Uterus (tissue), 4 donors: Measurements from ENCODE around the gene KRT79. TPM values are rescaled to one million over a fixed set of nuclear protein-coding genes. Genes with fewer than 3 reads are reported as not detected.

Experiments used
- DNase-seq, 2 donors: peaks; one replicate each; pipeline ENCODE4 v3.0.0-alpha.2; 2019 to 2020
- H3K27ac ChIP-seq, 2 donors: fragments of 200-600 bp; sonication (generic); 1 replicate in 1 of 2; 2 replicates in 1 of 2; pipeline ENCODE4 v1.5.1; 2016 to 2018
- H3K27me3 ChIP-seq, 2 donors: fragments of 200-600 bp; sonication (generic); one replicate each; pipeline ENCODE4 v1.5.1; 2018 to 2019; ENCODE audit warnings: control low read depth in 1 of 2
- H3K36me3 ChIP-seq, 2 donors: fragments of 200-600 bp; sonication (generic); one replicate each; pipeline ENCODE4 v1.5.1; 2019; ENCODE audit warnings: control low read depth in 1 of 2
- H3K4me1 ChIP-seq, 2 donors: fragments of 200-600 bp; sonication (generic); one replicate each; pipeline ENCODE4 v1.5.1; 2018 to 2019; ENCODE audit warnings: control low read depth in 1 of 2
- H3K4me3 ChIP-seq, 2 donors: fragments of 200-600 bp; sonication (generic); 1 replicate in 1 of 2; 2 replicates in 1 of 2; pipeline ENCODE4 v1.5.1; 2018 to 2019; ENCODE audit warnings: mild to moderate bottlenecking in 1 of 2
- H3K9me3 ChIP-seq, 2 donors: fragments of 200-600 bp; sonication (generic); one replicate each; pipeline ENCODE4 v1.5.1; 2019; ENCODE audit warnings: control low read depth in 1 of 2
- POLR2A ChIP-seq, 2 donors: fragments of 450-650 bp; IDR thresholded peaks; one replicate each; pipeline ENCODE4 v1.6.1; 2016; ENCODE audit warnings: antibody characterized with exemption in 2 of 2, mild to moderate bottlenecking in 1 of 2, moderate library complexity in 1 of 2
- intact Hi-C: fragments of 100-400 bp; cut with DNase I; formaldehyde crosslinking; loops from one replicate; pipeline ENCODE4 v1.15.1; 2023; ENCODE audit warnings: low total_unique reads
- total RNA-seq, 4 donors: library from RNA; depleted of rRNA in 3 of 4; stranded (reverse); fragments of >200 nt in 3 of 4; gene quantifications; one replicate each; pipeline versions ENCODE4 v1.1.0 to v1.2.4, GENCODE V29; 2014 to 2023
- TF ChIP-seq, protein P1 (sequence below), 4 experiments: fragments of 200-600 bp in 2 of 4; fragments of 450-650 bp in 2 of 4; sonication (generic) in 2 of 4; IDR thresholded peaks; one replicate each; pipeline ENCODE4 v1.5.1; 2016 to 2019; ENCODE audit warnings: antibody characterized with exemption in 4 of 4, mild to moderate bottlenecking in 2 of 4, moderate library complexity in 1 of 4
- donor health status: DM: yes; HTN: yes; CAD: no.

Gene KRT79
- total RNA-seq, 4 donors from 2014 or later, result not detected

DNA sequence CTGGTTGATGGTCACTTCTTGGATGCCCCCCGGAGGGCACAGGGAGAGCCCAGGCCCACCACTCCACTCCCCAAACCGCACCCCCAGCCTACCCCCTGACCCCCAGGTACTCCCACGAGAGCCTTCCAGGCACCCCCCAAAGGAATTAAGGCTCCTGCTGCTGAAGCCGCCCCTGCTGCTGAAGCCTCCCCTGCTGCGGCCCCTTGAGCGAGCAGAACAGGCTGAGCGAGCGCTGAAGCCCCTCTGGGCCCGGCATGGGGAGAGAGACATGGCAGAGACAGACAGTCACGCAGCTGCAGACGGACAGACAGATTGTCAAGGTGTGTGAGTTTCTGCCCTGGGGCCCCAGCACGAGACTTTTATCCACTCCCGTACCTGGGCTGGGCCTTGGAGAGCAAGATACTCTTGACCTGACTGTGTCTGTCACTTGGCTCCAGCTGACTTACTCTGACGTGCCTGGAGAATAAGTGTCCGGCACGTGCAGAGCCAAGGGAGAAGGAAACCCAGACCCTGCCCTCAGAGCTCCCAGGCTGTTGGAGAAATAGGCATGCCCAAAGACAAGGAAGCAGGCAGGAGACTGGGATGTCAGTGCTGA is 14.6 kb upstream of the KRT79 start, which contains the start of gene KRT78:
Gene KRT78, minus strand, starts transcription at position 334 of the 595 bp plus-strand sequence. Its CDS starts 64 bp downstream, at position 270.
- Histone ChIP-seq H3K36me3 (no peaks in the 10 kb centered on the region), H3K27ac (no peak within 1 kb of the TSS), H3K4me3 (no peak within 1 kb of the TSS), H3K27me3 (no peaks in the 10 kb centered on the region), H3K4me1 (no peaks in the 10 kb centered on the region), H3K9me3 (no peaks in the 10 kb centered on the region)
- intact Hi-C loops, result no loop called here
- no peak for DNase-seq
- TF ChIP-seq, protein P1, sequence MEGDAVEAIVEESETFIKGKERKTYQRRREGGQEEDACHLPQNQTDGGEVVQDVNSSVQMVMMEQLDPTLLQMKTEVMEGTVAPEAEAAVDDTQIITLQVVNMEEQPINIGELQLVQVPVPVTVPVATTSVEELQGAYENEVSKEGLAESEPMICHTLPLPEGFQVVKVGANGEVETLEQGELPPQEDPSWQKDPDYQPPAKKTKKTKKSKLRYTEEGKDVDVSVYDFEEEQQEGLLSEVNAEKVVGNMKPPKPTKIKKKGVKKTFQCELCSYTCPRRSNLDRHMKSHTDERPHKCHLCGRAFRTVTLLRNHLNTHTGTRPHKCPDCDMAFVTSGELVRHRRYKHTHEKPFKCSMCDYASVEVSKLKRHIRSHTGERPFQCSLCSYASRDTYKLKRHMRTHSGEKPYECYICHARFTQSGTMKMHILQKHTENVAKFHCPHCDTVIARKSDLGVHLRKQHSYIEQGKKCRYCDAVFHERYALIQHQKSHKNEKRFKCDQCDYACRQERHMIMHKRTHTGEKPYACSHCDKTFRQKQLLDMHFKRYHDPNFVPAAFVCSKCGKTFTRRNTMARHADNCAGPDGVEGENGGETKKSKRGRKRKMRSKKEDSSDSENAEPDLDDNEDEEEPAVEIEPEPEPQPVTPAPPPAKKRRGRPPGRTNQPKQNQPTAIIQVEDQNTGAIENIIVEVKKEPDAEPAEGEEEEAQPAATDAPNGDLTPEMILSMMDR (IDR thresholded peaks at IDR 0.05), result no peak

DNA sequence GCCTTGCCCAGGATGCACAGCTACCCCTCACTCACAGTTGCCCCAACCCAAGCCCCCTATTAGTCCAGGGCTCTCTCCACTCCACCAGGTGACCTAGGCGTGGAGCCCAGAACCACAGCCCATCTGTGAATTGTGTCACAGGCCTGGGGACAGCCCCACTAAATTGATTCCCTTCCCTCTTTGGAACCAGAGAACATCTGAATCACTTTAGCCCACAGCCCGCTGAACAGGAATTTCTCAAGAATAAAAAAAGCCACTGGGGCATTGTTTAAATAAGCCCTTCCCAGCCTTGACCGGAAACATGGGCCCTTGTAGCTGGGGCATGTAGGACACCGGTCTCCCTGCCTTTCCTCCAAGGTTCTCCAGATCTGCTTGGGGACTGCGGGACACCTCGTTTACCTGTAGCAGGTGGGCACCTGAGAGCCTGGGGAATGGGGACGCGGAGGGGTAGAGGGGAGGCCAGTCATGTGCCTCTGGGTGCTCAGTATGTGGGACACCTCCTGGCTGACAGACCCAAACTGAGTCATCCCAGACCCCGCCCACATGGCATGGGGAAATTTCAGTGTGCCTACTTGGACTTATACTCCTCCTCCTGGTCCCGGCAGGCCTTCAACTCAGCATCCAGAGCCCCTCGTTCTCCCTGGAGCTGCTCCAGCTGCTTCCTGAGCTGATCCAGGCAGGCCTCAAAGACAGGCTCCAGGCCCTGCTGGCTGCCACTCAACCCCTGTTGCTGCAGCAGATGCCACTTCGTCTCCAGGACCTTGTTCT is 13.4 kb upstream of the KRT79 start:
- Histone ChIP-seq H3K27me3 (no peaks in the 10 kb centered on the region), H3K9me3 (no peaks in the 10 kb centered on the region), H3K4me1 (no peaks in the 10 kb centered on the region), H3K4me3 (no peak overlapping the region), H3K36me3 (no peaks in the 10 kb centered on the region), H3K27ac (no peak overlapping the region)
- DNase-seq, result no peak
- intact Hi-C loops, result no loop called here
- TF ChIP-seq, protein P1 (IDR thresholded peaks at IDR 0.05), result no peak
- no peak for TF ChIP-seq POLR2A (IDR thresholded peaks at IDR 0.05)

DNA sequence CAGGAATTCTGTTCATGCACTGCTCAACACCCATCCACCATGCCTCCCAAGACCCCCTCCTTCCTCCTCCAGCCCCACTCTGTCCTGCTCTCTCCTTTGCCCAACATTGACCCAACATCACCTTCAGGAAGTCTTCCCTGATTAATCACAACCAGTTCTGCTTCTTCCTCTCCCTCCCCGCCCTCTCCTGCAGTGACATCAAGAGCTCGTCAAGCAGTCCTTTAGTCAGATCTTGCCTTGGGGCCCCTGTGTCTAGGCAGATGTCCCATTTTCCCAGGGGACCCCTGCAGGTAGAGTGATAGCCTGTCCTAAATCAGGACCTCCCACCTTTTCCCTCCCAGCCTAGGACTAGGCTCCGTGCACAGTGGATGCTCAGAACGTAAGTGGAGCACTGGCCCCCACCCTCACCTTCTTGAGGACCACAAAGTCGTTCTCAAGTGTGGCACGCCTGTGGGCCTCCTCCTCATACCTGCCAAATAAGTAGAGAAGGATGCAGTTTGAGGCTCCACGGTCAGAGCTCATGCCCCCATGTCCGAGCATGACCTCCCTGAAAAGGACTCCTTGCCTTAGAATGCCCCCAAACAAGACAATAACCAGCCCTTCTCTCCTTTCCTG is 12.4 kb upstream of the KRT79 start:
- H3K27me3 ChIP-seq, result no peaks in the 10 kb centered on the region
- TF ChIP-seq, protein P1 (IDR thresholded peaks at IDR 0.05), result no peak
- no peak for TF ChIP-seq POLR2A (IDR thresholded peaks at IDR 0.05)
- H3K9me3 ChIP-seq, result no peaks in the 10 kb centered on the region
- no peak overlapping the region for H3K27ac ChIP-seq
- H3K36me3 ChIP-seq, result no peaks in the 10 kb centered on the region
- intact Hi-C loops, result no loop called here
- H3K4me1 ChIP-seq, result no peaks in the 10 kb centered on the region
- no peak overlapping the region for H3K4me3 ChIP-seq
- DNase-seq, result no peak

DNA sequence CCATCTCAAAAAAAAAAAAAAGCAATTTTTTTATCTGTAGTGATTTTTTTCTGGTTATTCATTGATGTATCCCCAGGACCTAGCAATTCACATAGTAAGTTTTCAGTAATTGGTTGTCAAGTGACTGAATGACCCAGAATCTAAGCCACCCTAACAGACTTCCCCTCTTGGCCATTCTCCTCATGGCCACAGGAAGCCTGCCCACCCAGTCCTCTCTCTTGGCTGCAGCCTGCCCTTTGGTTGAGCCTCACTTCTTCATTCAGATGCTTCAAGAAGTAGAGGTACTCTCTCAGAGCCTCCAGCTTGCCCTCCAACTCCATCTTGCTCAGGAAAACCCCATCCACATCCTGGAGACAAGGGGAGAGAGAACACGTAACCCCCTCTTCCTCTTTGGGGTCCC is 11.8 kb upstream of the KRT79 start:
- TF ChIP-seq, protein P1 (IDR thresholded peaks at IDR 0.05), result no peak
- TF ChIP-seq POLR2A (IDR thresholded peaks at IDR 0.05), result no peak
- no peaks in the 10 kb centered on the region for H3K36me3 ChIP-seq
- H3K27me3 ChIP-seq, result no peaks in the 10 kb centered on the region
- intact Hi-C loops, result no loop called here
- H3K4me1 ChIP-seq, result no peaks in the 10 kb centered on the region
- no peak for DNase-seq
- H3K4me3 ChIP-seq, result no peak overlapping the region
- no peaks in the 10 kb centered on the region for H3K9me3 ChIP-seq
- H3K27ac ChIP-seq, result no peak overlapping the region

DNA sequence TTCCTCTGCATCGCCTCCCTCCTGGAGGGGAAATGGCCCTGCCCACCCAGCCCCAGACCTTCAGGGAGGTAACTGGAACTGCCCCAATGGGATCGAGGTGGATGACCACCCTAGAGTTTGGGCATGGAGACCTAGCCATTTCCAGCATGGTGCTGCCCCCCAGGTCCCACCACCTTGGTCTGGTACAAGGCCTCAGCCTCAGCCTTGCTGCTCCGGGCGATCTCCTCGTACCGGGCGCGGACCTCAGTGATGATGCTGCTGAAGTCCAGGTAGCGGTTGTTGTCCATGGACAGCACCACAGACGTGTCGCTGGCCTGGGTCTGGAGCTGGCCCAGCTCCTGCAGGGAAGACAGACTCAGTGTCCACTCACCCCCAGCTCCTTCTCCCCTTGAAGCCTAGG is 10.3 kb upstream of the KRT79 start:
- no peaks in the 10 kb centered on the region for H3K36me3 ChIP-seq
- DNase-seq, result no peak
- H3K4me3 ChIP-seq, result no peak overlapping the region
- TF ChIP-seq, protein P1 (IDR thresholded peaks at IDR 0.05), result no peak
- TF ChIP-seq POLR2A (IDR thresholded peaks at IDR 0.05), result no peak
- H3K4me1 ChIP-seq, result no peaks in the 10 kb centered on the region
- intact Hi-C loops, result no loop called here
- H3K9me3 ChIP-seq, result no peaks in the 10 kb centered on the region
- no peaks in the 10 kb centered on the region for H3K27me3 ChIP-seq
- no peak overlapping the region for H3K27ac ChIP-seq
